GM06990 (cell line): ENCODE measurements around the gene CFAP70.

Experiments used
- DNase-seq: peaks from one replicate; pipeline ENCODE4 v3.0.0-alpha.2; 2011; ENCODE audit not compliant: insufficient read length; ENCODE audit errors: extremely low read depth
- H3K27me3 ChIP-seq: replicated peaks from 2 replicates; pipeline ENCODE4 v1.6.0; 2011; ENCODE audit warnings: low read length; ENCODE audit not compliant: control insufficient read depth, insufficient read depth
- H3K36me3 ChIP-seq: 2 replicates; pipeline ENCODE4 v1.5.1; 2011; ENCODE audit warnings: low read length; ENCODE audit not compliant: control insufficient read depth, insufficient read depth
- H3K4me3 ChIP-seq: replicated peaks from 2 replicates; pipeline ENCODE4 v1.5.1; 2011; ENCODE audit warnings: low read depth, mild to moderate bottlenecking, control low read depth, low read length
- TF ChIP-seq, protein P1 (sequence below): IDR thresholded peaks from 2 replicates; pipeline ENCODE4 v1.5.1; 2011; ENCODE audit warnings: low read length, control low read depth, mild to moderate bottlenecking, inconsistent platforms; ENCODE audit not compliant: insufficient read depth, poor library complexity, severe bottlenecking

The CFAP70 gene

DNA sequence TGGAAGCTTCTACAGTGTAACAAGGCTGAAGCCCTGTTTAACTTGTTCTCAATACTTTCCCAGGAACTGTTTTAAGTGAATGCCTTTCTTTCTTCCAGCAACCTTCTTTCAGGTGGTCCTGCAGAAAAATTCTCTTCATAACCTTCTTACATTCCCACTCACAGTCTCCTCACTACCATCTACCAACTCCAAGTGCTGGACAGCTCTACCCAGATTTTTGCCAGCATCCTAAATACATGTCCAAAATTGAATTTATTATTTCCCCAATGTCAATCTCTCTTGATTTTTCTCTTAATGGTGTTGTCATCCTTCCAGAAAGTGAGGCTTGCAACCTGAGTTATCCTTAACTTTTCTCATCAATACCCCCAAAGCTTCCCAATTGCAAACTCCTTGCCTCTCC lies 48.2 kb downstream of the CFAP70 start:
- DNase-seq = no peak
- Histone ChIP-seq H3K4me3 (no peak overlapping the region), H3K36me3 (no peaks in the 10 kb centered on the region), H3K27me3 (no peaks in the 10 kb centered on the region)
- TF ChIP-seq, protein P1, sequence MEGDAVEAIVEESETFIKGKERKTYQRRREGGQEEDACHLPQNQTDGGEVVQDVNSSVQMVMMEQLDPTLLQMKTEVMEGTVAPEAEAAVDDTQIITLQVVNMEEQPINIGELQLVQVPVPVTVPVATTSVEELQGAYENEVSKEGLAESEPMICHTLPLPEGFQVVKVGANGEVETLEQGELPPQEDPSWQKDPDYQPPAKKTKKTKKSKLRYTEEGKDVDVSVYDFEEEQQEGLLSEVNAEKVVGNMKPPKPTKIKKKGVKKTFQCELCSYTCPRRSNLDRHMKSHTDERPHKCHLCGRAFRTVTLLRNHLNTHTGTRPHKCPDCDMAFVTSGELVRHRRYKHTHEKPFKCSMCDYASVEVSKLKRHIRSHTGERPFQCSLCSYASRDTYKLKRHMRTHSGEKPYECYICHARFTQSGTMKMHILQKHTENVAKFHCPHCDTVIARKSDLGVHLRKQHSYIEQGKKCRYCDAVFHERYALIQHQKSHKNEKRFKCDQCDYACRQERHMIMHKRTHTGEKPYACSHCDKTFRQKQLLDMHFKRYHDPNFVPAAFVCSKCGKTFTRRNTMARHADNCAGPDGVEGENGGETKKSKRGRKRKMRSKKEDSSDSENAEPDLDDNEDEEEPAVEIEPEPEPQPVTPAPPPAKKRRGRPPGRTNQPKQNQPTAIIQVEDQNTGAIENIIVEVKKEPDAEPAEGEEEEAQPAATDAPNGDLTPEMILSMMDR = no peak

DNA sequence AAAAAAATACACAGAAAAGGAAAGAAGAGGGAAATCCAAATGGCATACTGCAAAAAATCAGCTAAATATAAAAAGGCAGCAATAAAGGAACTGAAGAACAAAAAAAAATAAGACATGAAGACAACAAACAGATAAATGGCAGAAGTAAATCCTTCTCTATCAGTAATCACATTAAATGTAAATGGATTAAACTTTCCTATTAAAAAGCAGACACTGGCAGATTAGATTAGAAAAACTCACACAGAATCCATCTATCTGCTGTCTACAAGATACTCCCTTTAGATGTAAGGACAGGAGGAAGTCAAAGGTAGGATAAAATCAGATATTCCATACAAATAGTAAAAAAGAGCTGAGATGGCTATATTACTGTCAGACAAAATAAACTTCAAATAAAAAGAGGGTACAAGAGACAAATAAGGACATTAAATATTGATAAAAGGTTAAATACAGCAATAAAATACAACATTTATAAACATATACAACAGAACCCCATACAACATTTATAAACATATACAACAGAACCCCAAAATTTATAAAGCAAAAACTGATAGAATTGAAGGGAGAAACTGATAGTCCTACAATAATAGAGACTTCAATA lies 51.4 kb downstream of the CFAP70 start:
- DNase-seq = no peak
- TF ChIP-seq, protein P1 = no peak

DNA sequence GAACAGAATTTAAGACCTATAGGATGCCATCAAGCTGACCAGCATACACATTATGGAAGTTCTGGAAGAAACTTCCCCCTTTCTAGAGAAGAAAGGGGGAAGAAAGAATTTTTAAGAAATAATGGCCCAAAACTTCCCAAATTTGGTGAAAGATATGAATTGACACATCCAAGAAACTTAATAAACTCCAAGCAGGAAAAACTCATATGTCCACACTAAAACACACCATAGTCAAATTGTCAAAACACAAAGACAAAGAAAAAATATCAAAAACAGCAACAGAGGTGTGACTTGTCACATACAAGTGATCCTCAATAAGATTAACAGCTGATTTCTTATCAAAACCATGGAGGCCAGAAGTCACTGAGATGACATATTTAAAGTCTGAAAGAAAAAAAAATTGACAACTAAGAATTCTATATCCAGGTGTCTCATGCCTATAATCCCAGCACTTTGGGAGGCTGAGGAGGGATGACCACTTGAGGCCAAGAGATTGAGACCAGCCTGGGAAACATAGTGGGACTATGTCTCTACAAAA lies 52.4 kb downstream of the CFAP70 start:
- no peaks in the 10 kb centered on the region for H3K36me3 ChIP-seq
- no peak for DNase-seq
- H3K27me3 ChIP-seq = no peaks in the 10 kb centered on the region
- no peak overlapping the region for H3K4me3 ChIP-seq
- TF ChIP-seq, protein P1 = no peak

More for the DNA sequence above, 51.4 kb downstream of the CFAP70 start:
- no peaks in the 10 kb centered on the region for H3K27me3 ChIP-seq
- H3K4me3 ChIP-seq = no peak overlapping the region
- H3K36me3 ChIP-seq = no peaks in the 10 kb centered on the region

DNA sequence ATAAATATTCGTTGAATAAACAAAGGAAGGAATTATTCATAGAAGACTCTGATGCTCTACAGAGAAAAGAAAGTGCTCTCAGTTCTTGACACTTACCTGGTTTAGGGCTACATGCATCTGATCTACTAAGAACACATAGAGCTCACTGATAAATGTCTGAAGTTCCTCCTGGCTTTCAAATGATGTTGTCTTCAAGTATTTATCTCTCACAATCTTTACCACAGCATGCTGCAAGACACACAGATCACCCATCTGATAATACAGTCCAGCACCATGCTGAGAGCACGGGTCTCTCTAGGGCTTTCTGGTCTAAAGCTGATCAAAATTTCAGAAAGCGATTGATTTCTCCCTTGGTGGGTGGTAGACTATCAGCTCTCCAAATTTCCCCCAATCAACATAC lies 61.7 kb downstream of the CFAP70 start:
- DNase-seq = no peak
- Histone ChIP-seq H3K27me3 (no peaks in the 10 kb centered on the region), H3K4me3 (no peak overlapping the region), H3K36me3 (no peaks in the 10 kb centered on the region)
- TF ChIP-seq, protein P1 = no peak

DNA sequence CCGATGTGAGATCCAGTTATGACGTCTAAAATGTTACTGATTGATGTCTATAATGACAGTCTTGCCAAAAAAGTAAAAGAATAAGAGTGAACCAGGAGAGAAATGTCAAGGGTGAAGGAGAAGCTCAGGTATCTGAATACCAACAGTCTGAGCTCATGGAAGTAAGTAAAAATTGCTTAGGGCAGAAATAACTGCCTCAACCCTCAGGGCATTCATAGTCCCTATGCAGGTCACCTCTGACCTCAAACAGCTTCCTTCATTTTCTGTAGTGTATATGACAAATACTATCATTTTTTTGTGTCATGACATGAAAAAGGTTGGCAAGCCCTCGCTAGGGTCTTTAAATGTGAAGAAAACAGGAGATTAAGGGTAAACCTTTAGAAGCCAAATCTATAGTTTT lies 65.2 kb downstream of the CFAP70 start:
- Histone ChIP-seq H3K36me3 (no peaks in the 10 kb centered on the region), H3K27me3 (no peaks in the 10 kb centered on the region), H3K4me3 (no peak overlapping the region)
- DNase-seq = no peak
- TF ChIP-seq, protein P1 = no peak

- TF ChIP-seq, protein P1 = no peak
- H3K27me3 ChIP-seq = no peaks in the 10 kb centered on the region
- H3K4me3 ChIP-seq = no peak overlapping the region
- H3K36me3 ChIP-seq = no peaks in the 10 kb centered on the region
- DNase-seq = no peak
These were observed 68.7 kb downstream of the CFAP70 start for GRCh38 chr10:73289958-73290357.
